NCI-H82 treated with DMSO at 0.1 percent for 48 hours (cell line): ENCODE measurements around the gene ST8SIA2.

Experiments
- DNase-seq: peaks from one replicate; lab custom pipeline; 2025; ENCODE audit not compliant: unreplicated experiment; lab: John Stamatoyannopoulos, UW

Gene ST8SIA2

DNA sequence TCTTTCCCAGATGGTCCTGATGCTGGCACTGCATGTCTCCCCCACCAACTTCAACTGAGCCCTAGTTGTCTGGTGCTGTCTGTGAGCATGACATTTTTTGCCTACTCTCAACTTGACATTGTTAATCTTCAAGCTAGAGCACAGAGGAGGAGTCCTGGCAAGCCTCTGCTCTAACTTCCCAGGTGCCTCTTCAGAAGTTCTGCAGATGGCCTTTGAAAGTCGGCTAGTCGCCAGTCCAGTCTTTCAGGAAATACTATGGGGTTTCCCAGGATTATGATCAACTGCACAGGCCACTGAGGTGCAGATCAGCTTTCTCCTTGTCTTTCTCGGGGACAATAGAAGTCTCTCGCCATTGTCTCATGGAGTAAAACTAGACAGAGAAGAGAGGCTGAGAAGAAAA, 86.7 kb downstream of the ST8SIA2 start:
- DNase-seq = no peak

GRCh38 chr15:92485441-92485840, 91.8 kb downstream of the ST8SIA2 start:
- DNase-seq = no peak

- no peak for DNase-seq
Observed at GRCh38 chr15:92492551-92493115, 99.0 kb downstream of the ST8SIA2 start.

DNA sequence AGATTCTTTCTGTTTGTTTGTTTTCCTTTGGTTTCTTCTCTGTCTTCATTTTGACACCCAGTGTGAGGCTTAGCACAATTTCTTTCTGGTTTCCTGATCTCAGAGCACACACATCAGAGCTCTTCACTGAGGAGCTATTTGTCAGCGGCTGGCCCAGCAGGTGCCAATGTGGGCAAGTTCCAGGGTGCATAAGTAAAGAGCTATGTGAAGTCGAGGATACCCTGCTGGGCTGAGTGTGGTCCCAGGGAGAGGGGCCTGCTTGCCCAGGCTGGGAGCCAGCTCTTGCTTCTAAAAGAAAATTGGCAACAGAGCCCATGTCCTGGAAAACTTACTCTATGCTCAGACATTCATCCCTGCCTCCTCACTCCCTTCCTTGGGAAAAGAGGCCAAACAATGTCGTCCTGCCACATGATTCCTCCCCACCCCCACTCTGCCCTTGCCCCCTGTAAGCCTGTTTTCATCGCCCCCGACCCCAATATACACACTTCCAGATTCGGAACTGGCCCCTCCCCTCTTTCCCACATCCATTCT, 101.2 kb downstream of the ST8SIA2 start:
- DNase-seq = no peak

DNA sequence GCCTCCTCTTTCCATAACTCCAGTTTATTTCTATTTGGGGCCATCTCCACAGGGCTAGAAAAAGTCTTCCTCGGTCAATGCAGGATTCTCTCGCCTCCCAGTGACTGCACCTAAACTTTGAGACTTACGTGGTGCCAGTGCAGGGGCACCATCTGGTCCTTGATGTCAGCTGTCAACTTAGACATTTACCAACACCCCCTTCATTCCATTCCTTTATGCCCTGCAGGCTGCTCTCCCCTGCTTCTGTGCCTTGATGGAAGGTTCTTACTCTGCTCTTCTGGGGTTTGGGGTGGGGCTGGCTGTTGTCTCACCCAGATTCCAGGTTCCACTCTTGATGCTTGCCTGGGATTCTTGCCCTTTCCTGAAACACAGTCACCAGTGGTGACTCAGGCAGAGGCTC, 101.8 kb downstream of the ST8SIA2 start:
- no peak for DNase-seq

DNA sequence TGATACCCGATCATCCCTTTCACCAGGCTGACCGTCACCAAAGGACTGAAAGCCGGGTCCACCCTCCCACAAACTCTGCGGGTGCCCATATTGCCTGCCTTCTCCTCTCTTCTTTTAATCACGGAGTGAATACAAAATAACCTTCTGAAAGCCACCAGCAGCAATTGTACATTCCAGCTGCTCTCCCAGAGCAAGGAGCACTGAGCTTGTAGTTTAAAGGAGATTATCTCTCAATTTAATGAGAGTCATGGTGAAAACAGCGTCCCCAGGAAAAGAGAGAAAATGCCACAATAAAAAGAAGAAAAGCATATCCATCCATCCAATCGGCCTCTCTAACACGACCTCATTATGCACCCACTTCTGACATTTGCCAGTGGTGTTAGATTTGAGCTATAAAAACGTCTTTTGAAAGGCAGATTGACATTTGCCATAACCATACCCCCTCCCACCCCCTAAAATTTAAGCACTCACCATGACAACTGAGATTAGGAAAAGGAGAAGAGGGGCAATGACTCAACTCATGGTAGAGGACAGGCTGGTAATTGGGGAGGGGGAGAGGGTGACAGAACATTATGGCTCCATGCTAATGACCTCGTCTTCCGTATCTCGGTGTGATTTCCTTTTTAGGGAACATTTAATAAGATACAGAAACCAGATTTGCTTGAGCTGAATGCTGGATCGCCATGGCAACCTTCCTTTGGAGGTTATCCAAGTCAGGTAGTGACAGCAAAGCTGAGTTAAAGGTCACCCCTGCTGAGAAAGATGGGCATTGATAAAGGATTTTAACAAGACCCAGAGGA, 106.2 kb downstream of the ST8SIA2 start:
- no peak for DNase-seq

DNA sequence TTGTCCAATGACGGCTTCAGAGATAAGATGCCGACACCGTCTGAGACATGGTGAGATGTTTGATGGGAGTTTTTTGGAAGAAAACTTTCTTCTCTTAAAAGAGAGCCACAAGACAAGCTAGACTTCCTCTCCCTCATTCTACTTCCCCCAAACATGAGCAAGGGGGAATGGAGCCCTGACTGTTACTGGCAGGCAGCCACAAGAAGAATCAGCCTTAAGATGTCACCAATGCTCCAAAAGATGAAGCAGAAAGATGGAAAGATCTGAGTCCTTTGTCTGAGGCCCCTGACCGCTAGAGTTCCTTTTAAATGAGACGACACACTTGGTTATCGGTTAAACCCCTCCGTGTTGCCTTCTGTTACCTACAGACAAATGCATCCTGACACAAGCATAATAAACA, 108.7 kb downstream of the ST8SIA2 start:
- DNase-seq = no peak

DNA sequence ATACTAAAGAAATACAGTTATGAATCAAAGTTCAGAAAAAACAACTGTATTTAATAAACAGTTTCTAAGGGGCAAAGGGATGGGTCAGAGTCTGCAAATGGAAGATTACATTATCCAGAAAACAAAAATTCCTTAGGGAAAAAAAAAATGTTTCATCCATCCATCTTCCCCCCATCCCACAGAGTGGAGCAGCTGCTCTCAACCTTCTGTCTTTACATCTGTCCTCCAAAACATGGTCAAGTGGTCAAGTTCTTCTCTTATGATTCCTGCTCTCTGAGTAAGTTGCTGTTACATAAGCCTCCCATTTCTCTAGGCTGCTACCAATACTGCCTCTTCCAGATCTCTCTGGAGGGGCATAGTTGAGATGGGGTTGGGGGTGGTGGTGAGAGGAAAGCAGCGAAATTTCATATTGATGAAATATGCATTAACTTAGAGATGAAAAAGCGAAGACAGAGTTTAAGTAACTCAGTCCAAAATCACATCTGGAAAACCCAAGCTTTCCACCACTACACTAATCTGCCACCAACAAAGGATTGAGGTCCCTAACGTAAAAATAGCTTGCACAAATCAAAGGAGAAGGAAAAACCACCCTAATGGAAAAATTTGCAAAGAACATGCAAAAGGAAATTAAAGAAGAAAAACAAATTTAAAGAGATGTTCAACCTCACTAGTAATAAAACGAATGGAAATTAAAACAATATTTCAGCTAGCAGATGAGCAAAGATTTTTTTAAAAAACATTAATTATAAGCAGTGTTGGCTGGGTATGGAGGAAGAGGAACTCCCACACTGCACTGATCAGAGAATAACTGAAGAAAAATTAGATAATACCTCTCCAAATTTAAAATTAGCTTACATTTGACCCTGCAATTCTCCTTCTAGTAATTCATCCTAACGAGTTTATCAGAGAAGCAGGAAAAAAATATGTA, 109.5 kb downstream of the ST8SIA2 start:
- no peak for DNase-seq

- DNase-seq = no peak
Observed at GRCh38 chr15:92503889-92504288, 110.2 kb downstream of the ST8SIA2 start.

DNA sequence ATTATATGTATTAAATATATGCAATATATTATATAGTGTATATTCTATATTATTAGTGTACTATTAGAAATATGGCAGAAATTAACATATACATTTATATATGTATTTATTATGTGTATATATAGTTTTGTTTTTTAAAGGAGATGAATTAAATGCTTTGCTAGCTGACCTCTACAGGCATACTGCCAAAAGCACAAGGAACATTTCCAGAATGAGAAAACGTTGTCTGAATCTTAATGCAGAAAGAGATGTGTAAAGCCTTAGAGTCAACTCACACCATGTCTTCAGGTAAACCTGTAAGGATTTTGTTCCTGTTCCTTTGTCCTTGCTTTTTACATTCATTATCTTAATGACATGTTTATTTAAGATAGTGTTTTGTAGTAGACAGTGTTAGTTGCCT, 111.9 kb downstream of the ST8SIA2 start:
- no peak for DNase-seq

DNA sequence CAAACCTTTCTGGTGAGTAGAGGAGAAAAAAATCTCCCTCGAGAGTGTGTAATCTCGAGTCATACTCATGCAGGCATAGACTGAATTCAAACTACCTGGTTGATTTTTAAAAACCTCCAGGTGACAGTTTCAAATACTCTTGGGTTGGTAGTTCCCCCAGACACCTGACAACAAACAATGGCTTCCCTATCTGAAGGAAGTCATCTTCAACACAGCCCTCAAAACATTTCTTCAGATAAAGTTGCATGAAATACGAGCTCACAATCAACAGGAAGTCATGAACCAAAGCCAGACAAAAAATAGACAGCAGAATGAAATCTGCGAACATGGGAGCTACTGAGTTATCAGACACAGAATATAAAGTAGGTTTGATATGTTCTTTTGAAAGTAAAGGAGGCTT, 112.8 kb downstream of the ST8SIA2 start:
- no peak for DNase-seq

- no peak for DNase-seq
Observed at GRCh38 chr15:92510163-92510882, 116.6 kb downstream of the ST8SIA2 start.
